Measurements from ENCODE around the gene RAB28.

Gene RAB28

DNA sequence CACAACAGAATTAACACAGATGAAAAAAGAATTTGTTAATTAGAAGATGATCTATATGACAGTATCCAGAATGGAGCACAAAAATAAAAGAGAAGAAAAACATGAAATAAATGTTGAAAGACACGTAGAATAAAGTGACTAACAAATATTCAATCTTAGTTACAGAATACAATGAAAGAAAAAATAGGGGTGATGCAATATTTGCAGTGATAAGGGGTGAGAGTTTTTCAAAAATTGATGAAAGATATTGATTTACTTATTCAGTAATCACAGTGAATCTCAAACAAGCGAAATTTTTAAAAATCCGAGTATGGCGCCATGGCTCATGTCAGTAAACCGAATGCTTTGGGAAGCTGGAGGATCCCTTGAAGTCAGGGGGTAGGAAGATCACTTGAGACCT, 20.2 kb upstream of the RAB28 start:
- DNase-seq, result no peak

DNA sequence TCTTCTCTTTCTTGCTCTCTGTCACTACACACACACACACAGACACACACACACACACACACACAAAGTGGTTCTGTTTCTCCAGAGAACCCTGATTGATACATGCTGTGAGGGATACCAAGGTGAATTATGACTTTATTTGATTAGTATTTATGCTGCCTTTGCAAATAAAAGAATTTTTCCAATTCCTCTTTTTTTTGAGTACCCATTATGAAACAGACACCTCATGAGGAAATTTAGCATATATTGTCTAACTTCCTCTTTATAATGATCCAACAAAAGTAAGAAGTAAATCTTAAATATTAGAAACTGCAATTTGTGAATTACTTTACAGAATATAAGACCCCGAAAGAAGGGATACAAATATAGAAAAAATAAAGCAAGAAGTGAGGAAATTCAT, 14.3 kb upstream of the RAB28 start:
- no peak for DNase-seq

DNA sequence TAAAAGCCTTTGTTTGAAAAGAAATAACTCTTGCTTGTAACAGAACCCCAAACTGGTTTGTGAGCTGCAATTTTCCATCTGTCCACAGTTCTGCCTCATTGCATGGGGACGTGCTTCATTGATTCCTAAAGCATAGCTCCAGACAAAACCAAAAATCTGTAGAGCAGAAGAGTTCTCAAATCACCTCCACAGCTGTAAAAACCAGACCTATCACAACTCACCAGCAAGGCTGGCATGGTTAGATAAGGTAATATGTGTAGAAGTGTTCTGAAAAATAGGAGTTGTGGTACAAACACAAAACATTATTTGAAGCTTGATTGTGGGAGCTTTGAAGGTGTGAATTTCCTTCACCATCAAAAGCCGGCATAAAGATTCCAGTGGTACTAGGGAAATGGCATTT, 12.5 kb upstream of the RAB28 start:
- DNase-seq, result no peak

DNA sequence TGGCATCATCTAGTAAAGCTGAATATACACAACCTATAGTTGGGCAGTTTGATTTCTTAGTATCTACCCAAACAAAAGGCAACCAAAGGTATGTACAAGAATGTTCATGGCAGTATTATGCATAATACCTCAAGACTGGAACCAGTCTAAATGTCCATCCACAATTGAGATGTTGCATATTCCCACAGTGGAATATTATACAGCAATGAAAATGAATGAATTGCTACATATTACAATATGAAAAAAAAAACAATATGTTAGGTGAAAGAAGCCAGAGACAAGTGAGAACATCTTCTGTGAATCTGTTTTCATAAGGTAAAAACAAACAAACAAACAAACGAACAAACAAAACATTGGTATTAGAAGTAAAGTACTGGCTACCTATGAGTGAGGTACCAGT, 11.6 kb upstream of the RAB28 start:
- no peak for DNase-seq

DNA sequence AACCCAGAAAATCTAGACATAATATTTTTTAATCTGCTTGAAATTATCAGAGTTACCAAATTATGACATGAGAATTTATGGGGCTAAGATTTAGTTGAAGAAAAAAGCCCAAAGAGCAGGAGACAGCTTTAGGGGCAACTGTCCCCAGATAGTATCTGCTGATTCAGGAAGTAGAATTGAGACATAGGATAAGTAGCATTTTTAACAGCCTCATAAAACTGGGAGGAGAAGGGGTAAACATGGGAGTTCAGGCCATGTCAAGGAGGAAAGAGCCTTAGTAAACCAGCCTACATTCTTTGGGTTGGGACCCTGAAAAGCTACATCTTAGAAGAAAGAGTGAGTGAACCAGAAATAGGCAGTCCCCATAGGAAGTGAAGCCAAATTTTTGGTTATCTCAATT, 9.7 kb upstream of the RAB28 start:
- no peak for DNase-seq

DNA sequence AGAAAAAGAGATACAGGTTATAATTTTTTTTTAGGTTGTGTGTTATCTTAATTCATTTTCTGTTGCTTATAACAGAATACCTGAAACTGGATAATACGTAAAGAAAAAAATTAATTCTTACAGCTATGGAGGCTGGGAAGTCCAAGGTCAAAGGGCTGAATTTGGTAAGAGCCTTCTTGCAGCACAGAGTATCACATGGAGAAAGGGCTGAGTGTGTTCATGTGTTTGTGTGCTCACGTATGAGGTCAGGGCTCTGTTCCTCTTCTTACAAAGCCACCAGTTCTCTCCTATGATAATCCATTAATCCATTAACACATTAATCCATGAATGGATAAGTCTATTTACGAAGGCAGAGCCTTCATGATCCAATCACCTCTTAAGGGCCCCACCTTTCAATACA, 8.6 kb upstream of the RAB28 start:
- no peak for DNase-seq

DNA sequence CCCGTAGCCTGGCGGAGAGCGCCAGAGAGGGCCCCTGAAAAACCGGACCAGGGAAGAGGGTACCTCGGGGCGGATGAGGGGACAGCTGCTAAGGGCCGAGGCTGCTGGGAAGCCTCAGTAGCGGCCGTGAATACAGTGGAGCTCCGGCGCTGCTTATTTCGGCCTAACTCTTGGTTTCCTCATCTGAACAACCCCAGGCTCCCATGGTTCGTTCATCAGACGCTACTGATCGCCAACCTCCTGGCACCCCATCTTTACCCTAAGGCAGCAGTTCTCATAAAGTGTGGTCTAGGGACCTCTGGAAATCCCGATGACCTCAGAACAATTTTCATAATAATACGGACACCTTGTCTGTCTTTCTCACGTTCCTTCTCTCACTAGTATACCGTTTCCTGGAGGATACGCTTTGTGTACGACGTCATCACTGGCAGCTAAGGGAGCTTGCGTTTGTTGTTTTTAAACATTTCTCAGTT, 645 bp upstream of the RAB28 start:
- DNase-seq, result no peak

DNA sequence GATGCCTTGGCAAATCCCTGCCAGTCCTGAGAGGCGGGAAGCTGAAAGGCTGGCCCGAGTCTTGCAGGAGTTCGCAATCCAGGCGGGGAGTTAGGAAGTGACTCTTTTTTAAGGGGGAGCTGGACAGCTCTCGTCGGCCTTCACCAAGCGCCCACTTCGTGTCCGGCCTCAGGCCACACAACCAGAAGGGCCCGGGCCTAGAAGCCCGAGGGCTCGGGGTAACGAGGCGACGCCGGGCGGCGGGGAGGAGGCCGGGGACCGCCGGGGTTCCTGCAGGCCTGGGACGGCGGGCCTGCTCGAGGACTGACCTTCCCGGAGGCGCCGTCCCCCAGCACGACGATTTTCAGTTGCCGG, 395 bp downstream of the RAB28 start:
- no peak for DNase-seq

DNA sequence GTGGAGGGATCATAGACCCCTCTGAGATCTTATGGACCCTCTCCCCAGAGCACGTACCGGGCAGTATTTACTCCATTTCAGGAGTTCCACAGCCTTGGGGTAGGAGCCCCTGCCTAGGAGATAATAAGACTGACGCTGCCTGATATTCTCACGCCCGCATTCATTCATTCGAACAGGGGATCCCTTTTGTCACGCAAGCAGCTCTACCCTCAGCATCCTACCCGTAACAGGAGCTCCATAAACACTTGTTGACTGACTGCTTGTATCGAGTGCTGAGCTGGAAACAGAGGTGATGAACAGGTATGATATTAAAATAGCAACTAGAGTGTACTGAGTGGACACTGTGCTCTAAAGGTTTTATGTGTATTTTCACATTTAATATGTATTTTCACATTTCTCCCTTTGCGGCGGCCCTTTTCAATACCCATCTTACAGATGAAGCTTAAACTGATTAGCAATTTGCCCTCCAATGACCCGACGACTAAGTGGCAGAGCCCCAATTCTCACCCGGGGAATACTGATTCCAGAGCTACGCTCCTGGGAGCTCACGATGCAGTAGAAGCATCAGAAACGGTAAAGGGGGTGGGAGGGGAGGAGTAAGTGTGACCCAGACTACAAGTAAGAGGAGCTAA, 888 bp downstream of the RAB28 start:
- no peak for DNase-seq

DNA sequence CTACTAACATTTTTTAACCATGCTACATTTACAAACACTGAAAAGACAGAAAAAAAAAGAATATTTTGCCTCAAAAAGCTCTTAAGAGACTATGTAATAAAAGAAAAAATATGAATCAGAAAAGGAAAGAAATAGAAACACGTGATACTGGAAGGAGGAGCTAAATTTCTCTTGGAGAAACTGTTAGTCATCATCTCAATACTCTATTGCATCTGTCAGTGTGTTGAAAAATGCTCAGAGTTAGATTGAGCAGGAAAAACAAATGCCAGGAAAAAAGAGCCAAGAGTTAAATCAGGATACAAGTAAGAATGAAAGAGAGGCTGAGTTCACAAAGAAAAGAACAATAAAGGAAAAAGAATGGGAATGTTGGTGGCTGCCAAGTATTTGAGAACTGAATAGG, 2.6 kb downstream of the RAB28 start:
- DNase-seq, result no peak

DNA sequence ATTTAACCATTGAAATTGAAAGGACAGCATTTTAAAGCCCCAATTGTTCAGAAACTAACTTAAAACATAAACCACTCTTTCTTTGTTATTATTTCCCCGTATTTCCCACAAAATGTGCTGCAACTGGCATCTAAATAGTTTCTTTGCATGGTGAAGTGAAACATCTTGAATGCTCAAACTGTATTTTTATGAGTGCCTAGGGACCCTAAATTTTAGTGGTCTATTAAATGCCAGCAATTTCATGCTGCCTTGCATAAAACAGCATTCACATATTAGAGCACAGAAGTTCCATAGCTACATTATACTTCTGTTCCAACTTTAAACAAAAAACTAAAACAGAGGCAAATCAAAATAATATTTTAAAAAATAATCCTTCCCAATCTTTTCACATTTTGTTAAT, 5.4 kb downstream of the RAB28 start:
- no peak for DNase-seq

DNA sequence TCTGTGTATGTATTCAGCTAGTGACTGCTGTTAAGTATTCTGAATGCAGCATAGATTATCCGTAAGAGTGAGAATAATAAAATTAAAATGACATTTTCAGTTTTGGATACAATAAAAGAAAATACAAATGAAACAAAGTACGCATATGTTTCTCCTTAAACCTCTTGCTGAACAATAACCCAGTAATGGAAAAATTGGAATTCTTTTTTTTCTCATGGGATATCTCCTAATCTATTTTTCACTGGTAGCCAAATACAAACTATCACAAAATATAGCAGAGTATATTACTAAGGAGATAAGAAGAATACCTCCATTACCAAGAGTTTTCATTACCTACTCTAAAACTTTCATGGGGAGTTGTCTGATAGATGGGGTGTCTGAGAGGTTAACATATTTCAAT, 6.0 kb downstream of the RAB28 start:
- DNase-seq, result no peak

DNA sequence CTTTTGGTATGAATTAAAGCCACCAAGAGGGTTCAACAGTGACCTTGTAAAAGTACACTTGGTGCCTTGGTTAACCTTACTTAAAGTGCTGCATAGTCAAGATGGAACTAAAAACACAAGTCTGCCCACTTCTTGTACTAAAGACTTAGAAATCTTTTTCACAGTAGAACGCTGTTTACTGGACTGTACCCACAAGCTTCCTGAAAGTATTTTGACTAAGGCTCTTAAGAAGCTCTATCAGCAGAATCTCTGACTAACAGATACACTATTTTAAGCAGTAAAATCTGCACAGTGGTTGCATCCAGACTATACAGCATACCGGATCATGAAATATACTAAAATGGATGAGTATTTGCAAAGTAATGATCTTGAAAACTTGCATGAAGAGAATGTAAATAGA, 7.2 kb downstream of the RAB28 start:
- no peak for DNase-seq

DNA sequence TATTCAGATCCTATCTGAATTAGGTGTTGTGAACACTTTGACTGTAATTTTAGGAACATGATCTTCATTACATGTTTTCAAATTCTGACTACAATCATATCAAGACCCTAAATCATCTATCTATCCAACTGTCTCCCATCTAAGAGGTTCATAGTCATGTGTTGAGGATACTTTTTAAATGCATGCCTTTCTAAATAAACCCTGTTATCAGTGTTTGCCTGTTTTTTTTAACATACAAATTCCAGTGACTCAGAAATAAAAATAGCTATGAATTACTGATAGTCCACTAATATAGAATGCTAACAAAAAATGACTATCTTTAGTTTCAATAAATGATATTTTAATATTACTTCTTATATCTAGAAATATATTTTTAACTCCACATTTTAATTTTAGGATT, 8.0 kb downstream of the RAB28 start:
- no peak for DNase-seq

DNA sequence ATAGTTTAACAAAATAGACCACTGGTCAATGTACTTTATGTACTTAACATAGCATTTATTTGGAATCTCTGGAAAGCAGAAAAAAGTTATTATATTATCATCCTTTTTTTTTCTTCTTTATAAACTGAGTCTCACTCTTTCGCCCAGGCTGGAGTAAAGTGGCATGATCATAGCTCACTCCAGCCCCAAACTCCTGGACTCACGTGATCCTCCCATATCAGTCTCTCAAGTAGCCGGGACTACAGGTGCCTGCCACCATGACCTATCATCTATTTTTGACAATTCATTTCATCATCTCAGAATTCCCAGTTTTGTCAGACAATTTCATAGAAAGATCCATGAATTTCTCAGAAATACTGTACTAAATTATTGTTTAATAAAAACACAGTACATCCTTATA, 12.7 kb downstream of the RAB28 start:
- DNase-seq, result no peak

DNA sequence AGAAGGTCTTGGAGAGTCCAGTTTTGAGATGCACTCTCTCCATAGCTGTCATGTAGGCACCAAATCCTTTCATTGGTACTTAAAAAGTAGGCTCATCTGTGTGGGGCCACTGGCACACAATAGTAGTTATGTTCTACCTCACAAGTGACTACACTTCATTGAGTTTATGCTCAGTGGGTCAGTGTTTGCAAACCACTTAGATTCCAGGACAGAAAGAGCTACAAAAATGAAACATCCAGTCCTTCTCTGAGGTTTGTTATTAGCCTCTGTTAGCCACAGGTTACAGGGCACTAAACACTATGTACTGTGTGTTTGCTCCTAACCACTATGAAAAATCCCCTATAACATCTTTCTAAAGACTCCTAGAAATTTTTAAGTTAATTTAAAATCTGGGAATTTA, 13.8 kb downstream of the RAB28 start:
- DNase-seq, result no peak

DNA sequence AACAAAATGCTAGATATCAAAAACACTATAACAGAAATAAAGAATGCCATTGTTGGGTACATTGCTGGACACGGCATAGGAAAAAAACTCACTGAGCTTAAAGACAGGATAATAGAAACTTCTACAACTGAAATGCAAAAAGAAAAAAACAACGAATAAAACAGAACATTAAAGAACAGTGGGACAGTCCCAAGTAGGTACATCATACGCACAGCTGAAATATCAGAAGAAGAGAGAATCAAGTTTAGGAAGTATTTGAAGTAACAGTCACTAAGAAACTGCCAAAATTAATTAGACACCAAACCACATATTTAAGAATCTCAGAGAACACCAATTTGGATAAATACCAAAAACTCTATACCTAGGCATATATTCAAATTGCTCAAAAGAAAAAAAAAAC, 19.2 kb downstream of the RAB28 start:
- no peak for DNase-seq

DNA sequence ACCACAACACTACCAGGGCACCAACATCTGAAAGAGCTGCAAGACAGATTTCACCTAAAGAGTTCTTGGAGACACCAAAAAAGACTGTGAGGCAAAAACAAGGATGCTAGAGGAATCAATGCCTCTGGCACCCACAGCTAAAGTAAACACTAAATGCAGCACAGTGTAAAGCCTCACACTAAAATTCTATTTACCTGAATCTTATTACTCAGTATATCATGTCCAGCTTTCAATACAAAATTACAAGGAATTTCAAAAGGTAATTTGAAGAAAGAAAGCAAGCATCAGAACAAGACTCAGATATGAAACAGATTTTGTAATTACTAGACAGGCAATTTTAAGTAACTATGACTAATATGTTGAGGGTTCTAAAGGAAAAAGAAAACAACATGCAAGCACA, 19.6 kb downstream of the RAB28 start:
- DNase-seq, result no peak

DNA sequence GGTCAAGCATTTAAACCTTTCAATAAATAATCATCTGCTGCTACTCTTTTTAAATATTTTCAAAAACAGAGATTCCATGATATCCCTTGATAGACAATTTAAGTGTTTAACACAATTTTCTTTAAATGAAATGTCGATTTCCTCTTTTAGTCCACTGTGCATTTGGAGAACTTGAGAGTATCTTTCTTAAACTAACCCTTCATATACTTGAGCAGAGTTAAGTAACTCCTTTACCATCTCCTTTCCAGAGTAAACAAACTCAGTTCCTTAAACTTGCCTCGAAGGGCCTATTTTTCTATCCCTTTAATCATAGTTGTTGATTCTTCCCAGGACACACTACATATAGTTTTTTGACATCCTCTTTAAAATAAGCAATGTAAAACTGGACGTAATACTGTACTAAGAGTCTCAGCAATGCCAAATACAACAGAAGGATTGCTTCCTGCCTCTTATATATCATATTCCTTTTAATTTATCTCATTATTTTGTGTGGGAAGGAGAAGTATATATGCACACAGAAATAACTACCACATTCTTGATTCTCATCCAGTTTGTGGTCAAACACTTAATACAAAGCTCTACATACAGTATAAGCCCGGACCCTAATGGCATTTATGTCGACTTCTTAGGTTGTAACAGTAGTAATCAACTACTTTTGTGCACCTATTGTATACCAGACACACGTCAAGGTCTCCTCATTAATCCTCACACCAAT, 22.8 kb downstream of the RAB28 start:
- DNase-seq, result no peak

DNA sequence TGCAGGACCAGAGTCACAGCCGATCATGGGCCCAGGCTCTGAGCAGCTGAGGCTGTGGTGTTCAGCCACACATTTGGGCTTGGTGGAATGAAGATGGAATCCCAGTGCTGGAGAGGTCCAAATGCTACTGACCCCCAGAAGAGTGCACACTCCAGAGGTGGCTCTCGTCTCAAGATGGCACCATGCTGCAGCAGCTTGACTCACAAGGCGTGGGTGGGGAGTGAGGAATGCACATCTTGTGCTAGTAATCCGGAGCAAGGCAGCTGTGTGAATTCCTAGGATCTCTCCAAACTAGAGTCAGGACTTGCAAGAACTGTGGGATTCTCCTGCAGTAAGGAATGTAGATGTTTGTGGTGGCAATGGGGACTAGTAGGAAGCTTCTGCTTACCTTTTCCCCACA, 28.7 kb downstream of the RAB28 start:
- no peak for DNase-seq

DNA sequence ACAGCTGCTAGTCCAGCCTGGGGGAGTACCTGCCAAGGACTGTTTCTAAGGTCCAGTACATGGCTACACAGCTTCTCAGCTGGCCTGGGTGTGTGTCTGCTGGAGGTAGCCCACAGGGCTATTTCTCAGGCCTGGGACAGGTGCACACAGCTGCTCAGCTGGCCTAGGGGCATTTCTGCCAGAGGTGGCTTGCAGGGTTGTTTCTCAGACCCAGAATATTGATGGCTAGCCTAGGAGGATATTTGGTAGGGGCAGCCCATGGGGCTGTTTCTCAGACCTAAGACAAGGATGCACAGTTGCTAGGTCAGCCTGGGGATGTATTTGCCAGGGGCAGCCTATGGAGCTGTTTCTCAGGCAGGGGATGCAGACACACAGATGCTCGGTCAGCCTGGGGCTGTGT, 29.4 kb downstream of the RAB28 start:
- no peak for DNase-seq

DNA sequence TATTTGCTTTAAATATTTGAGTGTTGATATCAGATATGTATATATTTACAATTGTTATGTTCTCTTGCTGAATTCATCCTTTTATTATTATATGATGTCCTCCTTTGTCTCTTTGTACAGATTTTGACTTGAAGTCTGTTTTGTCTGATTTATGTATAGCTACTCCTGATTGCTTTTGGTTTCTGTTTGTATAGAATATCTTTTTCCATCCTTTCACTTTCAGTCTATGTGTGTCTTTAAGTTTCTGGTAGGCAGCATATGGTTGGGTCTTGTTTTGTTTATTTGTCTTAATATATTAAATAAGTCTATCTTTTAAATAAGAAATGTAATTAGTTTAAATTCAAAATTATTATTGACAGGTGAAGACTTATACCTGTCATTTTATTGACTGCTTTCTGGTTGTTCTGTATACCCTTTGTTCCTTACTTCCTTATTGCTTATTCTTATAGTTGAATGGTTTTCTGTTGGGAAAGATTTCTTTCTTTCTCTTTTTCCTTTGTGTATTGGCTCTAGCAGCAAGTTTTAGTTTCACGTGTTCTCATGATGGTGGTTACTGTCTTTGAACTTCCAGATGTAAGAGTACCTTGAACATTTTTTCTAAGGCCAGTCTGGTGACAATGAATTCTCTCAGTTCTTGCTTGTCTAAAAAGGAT, 31.1 kb downstream of the RAB28 start:
- DNase-seq, result no peak

DNA sequence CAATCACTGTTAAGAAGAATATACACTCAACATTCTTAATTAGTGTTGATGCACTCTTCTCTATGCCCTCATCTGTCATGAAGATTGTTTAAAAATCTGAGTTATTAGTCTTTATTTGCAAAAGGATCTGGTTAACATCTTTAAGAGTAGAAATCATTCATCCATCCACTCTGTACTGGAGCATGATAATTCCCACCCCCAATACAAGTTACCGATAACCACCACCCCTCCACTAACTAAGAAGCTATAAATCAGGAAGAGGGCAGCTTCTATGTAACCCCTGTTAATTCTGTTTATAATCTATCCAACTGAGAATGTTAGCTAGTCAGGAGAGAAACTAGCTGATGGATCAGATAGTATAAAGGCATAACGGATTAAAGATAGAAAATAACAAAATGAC, 34.5 kb downstream of the RAB28 start:
- DNase-seq, result no peak

All from left hindlimb (tissue), 1 donor.